K562 (cell line): ENCODE data around the gene APCDD1L. TPM values are rescaled to one million over a fixed set of nuclear protein-coding genes. Genes with fewer than 3 reads are reported as not detected.

ENCODE experiments used
- ATAC-seq: fragments of 200-7000 bp; cut with Tn5 transposase; 3 replicates; pipeline ENCODE4 v1.9.1; 2020; ENCODE audit warnings: moderate library complexity
- BruUV-seq: library from RNA; stranded (reverse); fragments of 400-500 nt; replicated peaks from 2 replicates; lab custom pipeline; 2021; lab: Mats Ljungman, UMichigan
- CTCF ChIA-PET: fragments of 300-600 bp; formaldehyde crosslinking; extraction: SDS; loops from one replicate; lab custom pipeline; 2021; ENCODE audit warnings: low intra/inter-chr PET ratio; lab: Yijun Ruan, JAX
- POLR2A ChIA-PET: fragments of 300-600, 350-650 bp; sonication (Branson Sonifier 250); formaldehyde crosslinking; extraction: SDS; loops from one replicate; lab custom pipeline; 2021; ENCODE audit warnings: antibody characterized with exemption, inconsistent platforms; lab: Yijun Ruan, JAX
- DNase-seq, 4 experiments: peaks; one replicate each; pipeline versions ENCODE4 v3.0.0 to v3.0.0-alpha.2; 2011 to 2018; ENCODE audit warnings: low spot score in 3 of 4, mixed read lengths in 3 of 4; ENCODE audit errors: extremely low read depth in 1 of 4
- FAIRE-seq: peaks from 2 replicates; lab custom pipeline; 2011; peaks lifted over from hg19 to GRCh38; lab: Jason Lieb, UNC
- H2AFZ ChIP-seq: 2 replicates; pipeline ENCODE4 v1.6.0; 2011; ENCODE audit warnings: low read depth, low read length, control low read depth, inconsistent platforms
- H3K27ac ChIP-seq: fragments of 200-600 bp; 3 replicates; pipeline ENCODE4 v1.8.0; 2011; ENCODE audit warnings: low read depth, mild to moderate bottlenecking, control low read depth, inconsistent platforms, low read length, moderate library complexity, mixed read lengths; ENCODE audit errors: extremely low read depth
- H3K27me3 ChIP-seq, 2 experiments: fragments of 300-600 bp in 1 of 2; 2 replicates in 1 of 2; 3 replicates in 1 of 2; pipeline versions ENCODE4 v1.6.0 to v1.8.0; 2011; ENCODE audit warnings: inconsistent platforms in 2 of 2, low read length in 2 of 2, mild to moderate bottlenecking in 1 of 2, mixed read lengths in 1 of 2, moderate library complexity in 1 of 2; ENCODE audit not compliant: control insufficient read depth in 2 of 2, insufficient read depth in 2 of 2
- H3K36me3 ChIP-seq: fragments of 300-600 bp; 3 replicates; pipeline ENCODE4 v1.8.0; 2011; ENCODE audit warnings: mild to moderate bottlenecking, low read length, inconsistent platforms; ENCODE audit not compliant: control insufficient read depth, insufficient read depth
- H3K4me1 ChIP-seq, 2 experiments: fragments of 200-600 bp in 1 of 2; replicated peaks in 1 of 2; 2 replicates in 1 of 2; 3 replicates in 1 of 2; pipeline versions ENCODE4 v1.5.1 to v1.8.0; 2011; ENCODE audit warnings: inconsistent platforms in 2 of 2, low read length in 2 of 2, mild to moderate bottlenecking in 1 of 2, mixed read lengths in 1 of 2, moderate library complexity in 1 of 2; ENCODE audit not compliant: control insufficient read depth in 2 of 2, insufficient read depth in 2 of 2
- H3K4me2 ChIP-seq: 2 replicates; pipeline ENCODE4 v1.6.1; 2011; ENCODE audit warnings: low read length, control low read depth, inconsistent platforms, mixed read lengths; ENCODE audit not compliant: insufficient read depth
- H3K4me3 ChIP-seq: fragments of 200-600 bp; sonication (generic), shearing (Covaris generic); 2 replicates; pipeline ENCODE4 v1.5.1; 2016; ENCODE audit warnings: control low read depth, inconsistent platforms
- H3K79me2 ChIP-seq: fragments of 200-600 bp; 3 replicates; pipeline ENCODE4 v1.8.0; 2011; ENCODE audit warnings: low read length, inconsistent platforms; ENCODE audit not compliant: control insufficient read depth, insufficient read depth
- H3K9ac ChIP-seq, 2 experiments: 2 replicates each; pipeline versions ENCODE4 v1.6.0 to v1.6.1; 2011; ENCODE audit warnings: low read depth in 2 of 2, low read length in 2 of 2, control low read depth in 1 of 2, inconsistent platforms in 1 of 2, mild to moderate bottlenecking in 1 of 2, mixed read lengths in 1 of 2; ENCODE audit not compliant: insufficient read depth in 1 of 2
- H3K9me1 ChIP-seq: one replicate; pipeline ENCODE4 v1.6.0; 2011; ENCODE audit warnings: inconsistent platforms, mild to moderate bottlenecking, low read length, moderate library complexity; ENCODE audit not compliant: control insufficient read depth, insufficient read depth
- H3K9me3 ChIP-seq: replicated peaks from 2 replicates; pipeline ENCODE4 v1.5.1; 2011; ENCODE audit warnings: low read depth, low read length, inconsistent platforms; ENCODE audit not compliant: control insufficient read depth, insufficient read depth
- H4K20me1 ChIP-seq: replicated peaks from 2 replicates; pipeline ENCODE4 v1.6.1; 2011; ENCODE audit warnings: low read length, inconsistent platforms, mixed read lengths; ENCODE audit not compliant: control insufficient read depth, insufficient read depth
- ADNP ChIP-seq: fragments of 200-800 bp; sonication (Bioruptor generic); IDR thresholded peaks from 2 replicates; pipeline ENCODE4 v1.6.1; 2016; ENCODE audit warnings: missing genetic modification characterization, missing compliant biosample characterization
- CREBBP ChIP-seq: IDR thresholded peaks from one replicate; pipeline ENCODE4 v1.6.1; 2012; ENCODE audit warnings: low read depth, mild to moderate bottlenecking, control low read depth, inconsistent platforms, low read length
- HNRNPUL1 ChIP-seq: fragments of 200-400 bp; formaldehyde crosslinking; IDR thresholded peaks from 2 replicates; pipeline ENCODE4 v1.6.1; 2017; ENCODE audit warnings: low read length
- KAT2B ChIP-seq: IDR thresholded peaks from one replicate; pipeline ENCODE4 v1.6.1; 2012; ENCODE audit warnings: low read depth, mild to moderate bottlenecking, control low read depth, inconsistent platforms, low read length, moderate library complexity
- MAFK ChIP-seq: IDR thresholded peaks from 2 replicates; pipeline ENCODE4 v1.6.1; 2011; ENCODE audit warnings: low read length, improper control_type of control experiment
- MCM5 ChIP-seq: fragments of 450-650 bp; IDR thresholded peaks from 2 replicates; pipeline ENCODE4 v1.6.1; 2016; ENCODE audit warnings: low read depth
- MIER1 ChIP-seq: fragments of 450-650 bp; IDR thresholded peaks from 2 replicates; pipeline ENCODE4 v1.6.1; 2016; ENCODE audit warnings: antibody characterized with exemption, mild to moderate bottlenecking, low read depth
- RBM39 ChIP-seq: fragments of 200-400 bp; formaldehyde crosslinking; optimal IDR thresholded peaks from 2 replicates; pipeline ENCODE3; 2018; ENCODE audit warnings: low read depth, low read length
- SMARCC2 ChIP-seq: fragments of 450-650 bp; IDR thresholded peaks from 2 replicates; pipeline ENCODE4 v1.6.1; 2017; ENCODE audit warnings: antibody characterized with exemption, moderate library complexity, mild to moderate bottlenecking, low read depth
- SRSF3 ChIP-seq: fragments of 200-400 bp; formaldehyde crosslinking; IDR thresholded peaks from 2 replicates; pipeline ENCODE4 v1.6.1; 2016; ENCODE audit warnings: mild to moderate bottlenecking, low read length, moderate library complexity; ENCODE audit not compliant: insufficient read depth
- STAG1 ChIP-seq: sonication (generic); formaldehyde crosslinking; IDR thresholded peaks from 2 replicates; pipeline ENCODE4 v1.5.0; 2020; ENCODE audit warnings: missing genetic modification reagents, borderline replicate concordance
- TAF9B ChIP-seq: fragments of 450-650 bp; IDR thresholded peaks from 2 replicates; pipeline ENCODE4 v1.6.1; 2018; ENCODE audit warnings: mild to moderate bottlenecking; ENCODE audit not compliant: partially characterized antibody
- TEAD4 ChIP-seq, 2 experiments: sonication (generic) in 1 of 2; formaldehyde crosslinking in 1 of 2; IDR thresholded peaks; 2 replicates each; pipeline versions ENCODE4 v1.6.1 to v1.8.0; 2012 to 2022; ENCODE audit warnings: borderline replicate concordance in 1 of 2, inconsistent platforms in 1 of 2, low read length in 1 of 2, mild to moderate bottlenecking in 1 of 2, missing genetic modification reagents in 1 of 2
- U2AF1 ChIP-seq: fragments of 200-400 bp; formaldehyde crosslinking; optimal IDR thresholded peaks from 2 replicates; pipeline ENCODE3; 2017; ENCODE audit warnings: mild to moderate bottlenecking, low read depth, low read length, moderate library complexity
- ZNF511 ChIP-seq: sonication (generic); formaldehyde crosslinking; IDR thresholded peaks from 2 replicates; pipeline ENCODE4 v1.8.0; 2022; ENCODE audit warnings: mild to moderate bottlenecking, missing genetic modification reagents
- WGBS: fragments of 100-300 bp; shearing (Covaris generic); methylation state at CpG from one replicate; pipeline ENCODE4 v1.1.6; 2016; ENCODE audit warnings: low coverage, mixed read lengths; ENCODE audit not compliant: insufficient coverage; ENCODE audit errors: missing lambda C conversion rate; 5-methylcytosine and 5-hydroxymethylcytosine counted together
- in situ Hi-C: fragments of 300-500 bp; cut with MboI; formaldehyde crosslinking; loops from 4 replicates; pipeline ENCODE4 v1.15.0; 2018; ENCODE audit warnings: inconsistent platforms, mixed read lengths
- intact Hi-C: fragments of 100-400 bp; cut with micrococcal nuclease; formaldehyde crosslinking; loops from 2 replicates; pipeline ENCODE4 v1.14.2; 2022
- polyA plus RNA-seq, 8 experiments: library from polyadenylated mRNA; depleted of rRNA in 4 of 8; stranded (reverse) in 5 of 8; unstranded in 3 of 8; fragments of >200 nt; fragmentation: Nextera tagmentation in 2 of 8; fragmentation: Illumina TruSeq in 1 of 8; extraction: Ambion mirVana in 2 of 8; extraction: Trizol in 1 of 8; gene quantifications; 2 replicates each; pipeline versions ENCODE4 v1.2.1 to v1.2.3, GENCODE V29; 2011 to 2014; ENCODE audit warnings: inconsistent platforms in 1 of 8, missing spikeins in 1 of 8
- total RNA-seq, 7 experiments: library from RNA; depleted of rRNA in 6 of 7; stranded (reverse); fragments of >200 nt in 6 of 7; fragmentation: Illumina TruSeq in 2 of 7; extraction: Trizol in 2 of 7; gene quantifications; 2 replicates each; pipeline versions ENCODE4 v1.2.1 to v1.2.3, GENCODE V29; 2011 to 2021; ENCODE audit warnings: low replicate concordance in 1 of 7
- TF ChIP-seq, protein P1 (sequence below): sonication (generic); formaldehyde crosslinking; IDR thresholded peaks from 2 replicates; pipeline ENCODE4 v1.8.1; 2022; ENCODE audit warnings: missing genetic modification reagents
- TF ChIP-seq, protein P2 (sequence below): fragments of 250-450 bp; sonication (Bioruptor Pico); IDR thresholded peaks from 2 replicates; pipeline ENCODE4 v1.5.0; 2021
- TF ChIP-seq, protein P3 (sequence below): fragments of 250-450 bp; sonication (Bioruptor Pico); IDR thresholded peaks from 2 replicates; pipeline ENCODE4 v1.6.1; 2021; ENCODE audit warnings: mild to moderate bottlenecking

APCDD1L gene
- total and polyA plus RNA-seq, 9 of the 15 experiments (the other 6 are each of a cell fraction or from before 2014, with no cell fraction given): not detected

- H3K9me3 ChIP-seq: no peaks in the 10 kb centered on the region
- FAIRE-seq: no peak
- H3K36me3 ChIP-seq: peaks cover 73% of the 10 kb centered on the region; the same call in 2 of the 3 replicates
- peaks cover 8% of the 10 kb centered on the region for H3K9me1 ChIP-seq
- TF ChIP-seq U2AF1 (no peak), SRSF3 (no peak), TAF9B (no peak), RBM39 (no peak), MIER1 (no peak), MAFK (no peak), STAG1 (CRISPR knock-in tag) (no peak), ADNP (tag) (no peak), SMARCC2 (no peak), MCM5 (no peak), HNRNPUL1 (no peak), ZNF511 (CRISPR knock-in tag) (no peak), KAT2B (no peak), TEAD4 (IDR thresholded peaks at IDR 0.05; ENCODE audit: low read length) (no peak), TEAD4 (CRISPR knock-in tag; IDR thresholded peaks at IDR 0.05; ENCODE audit: borderline replicate concordance) (no peak), CREBBP (no peak)
- TF ChIP-seq, protein P1, sequence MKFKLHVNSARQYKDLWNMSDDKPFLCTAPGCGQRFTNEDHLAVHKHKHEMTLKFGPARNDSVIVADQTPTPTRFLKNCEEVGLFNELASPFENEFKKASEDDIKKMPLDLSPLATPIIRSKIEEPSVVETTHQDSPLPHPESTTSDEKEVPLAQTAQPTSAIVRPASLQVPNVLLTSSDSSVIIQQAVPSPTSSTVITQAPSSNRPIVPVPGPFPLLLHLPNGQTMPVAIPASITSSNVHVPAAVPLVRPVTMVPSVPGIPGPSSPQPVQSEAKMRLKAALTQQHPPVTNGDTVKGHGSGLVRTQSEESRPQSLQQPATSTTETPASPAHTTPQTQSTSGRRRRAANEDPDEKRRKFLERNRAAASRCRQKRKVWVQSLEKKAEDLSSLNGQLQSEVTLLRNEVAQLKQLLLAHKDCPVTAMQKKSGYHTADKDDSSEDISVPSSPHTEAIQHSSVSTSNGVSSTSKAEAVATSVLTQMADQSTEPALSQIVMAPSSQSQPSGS (CRISPR knock-in tag): no peak
- TF ChIP-seq, protein P2, sequence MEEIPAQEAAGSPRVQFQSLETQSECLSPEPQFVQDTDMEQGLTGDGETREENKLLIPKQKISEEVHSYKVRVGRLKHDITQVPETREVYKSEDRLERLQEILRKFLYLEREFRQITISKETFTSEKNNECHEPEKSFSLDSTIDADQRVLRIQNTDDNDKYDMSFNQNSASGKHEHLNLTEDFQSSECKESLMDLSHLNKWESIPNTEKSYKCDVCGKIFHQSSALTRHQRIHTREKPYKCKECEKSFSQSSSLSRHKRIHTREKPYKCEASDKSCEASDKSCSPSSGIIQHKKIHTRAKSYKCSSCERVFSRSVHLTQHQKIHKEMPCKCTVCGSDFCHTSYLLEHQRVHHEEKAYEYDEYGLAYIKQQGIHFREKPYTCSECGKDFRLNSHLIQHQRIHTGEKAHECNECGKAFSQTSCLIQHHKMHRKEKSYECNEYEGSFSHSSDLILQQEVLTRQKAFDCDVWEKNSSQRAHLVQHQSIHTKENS (CRISPR knock-in tag): no peak
- TF ChIP-seq, protein P3, sequence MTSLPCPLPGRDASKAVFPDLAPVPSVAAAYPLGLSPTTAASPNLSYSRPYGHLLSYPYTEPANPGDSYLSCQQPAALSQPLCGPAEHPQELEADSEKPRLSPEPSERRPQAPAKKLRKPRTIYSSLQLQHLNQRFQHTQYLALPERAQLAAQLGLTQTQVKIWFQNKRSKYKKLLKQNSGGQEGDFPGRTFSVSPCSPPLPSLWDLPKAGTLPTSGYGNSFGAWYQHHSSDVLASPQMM (CRISPR knock-in tag): no peak
- no peaks in the 10 kb centered on the region for H3K27me3 ChIP-seq
- intact Hi-C loops: no loop called here
- no peak overlapping the region for H3K9ac ChIP-seq
- H3K4me3 ChIP-seq: no peak overlapping the region
- H3K27ac ChIP-seq: no peak overlapping the region
- POLR2A ChIA-PET: no interaction called here
- BruUV-seq: no TSS peak
- no peak overlapping the region for H2AFZ ChIP-seq
- no peak for ATAC-seq
- peaks cover 0 to 7% of the 10 kb centered on the region in 2 experiments; a peak in 2 of 5 replicates for H3K4me1 ChIP-seq
- peaks cover 95% of the 10 kb centered on the region for H3K79me2 ChIP-seq
- WGBS: 100% methylated on average over 1 of the region's 2 CpGs
- H4K20me1 ChIP-seq: peaks cover 13% of the 10 kb centered on the region
- in situ Hi-C loops: no loop called here
- H3K4me2 ChIP-seq: no peak overlapping the region
- CTCF ChIA-PET: no interaction called here
- no peak for DNase-seq
These were observed 84.1 kb downstream of the APCDD1L start for GRCh38 chr20:58431134-58431533.
